D721Med (cell line): ENCODE data around the gene P2RY6.
"Not testable (repeated sequence)": the region's sequence is repeated elsewhere in the genome, so short reads cannot be mapped to it uniquely, and the experiment has no call there.

Source experiments
- DNase-seq: peaks from one replicate; pipeline ENCODE4 v3.0.0; 2011; ENCODE audit warnings: low spot score; ENCODE audit not compliant: insufficient read length
- FAIRE-seq: peaks from 2 replicates; lab custom pipeline; 2011; peaks lifted over from hg19 to GRCh38; lab: Jason Lieb, UNC
- TF ChIP-seq, protein P1 (sequence below): IDR thresholded peaks from 2 replicates; pipeline ENCODE4 v1.5.1; 2012; ENCODE audit warnings: mild to moderate bottlenecking, control low read depth; ENCODE audit not compliant: insufficient read depth; ENCODE audit errors: missing control alignments

Gene P2RY6

DNA sequence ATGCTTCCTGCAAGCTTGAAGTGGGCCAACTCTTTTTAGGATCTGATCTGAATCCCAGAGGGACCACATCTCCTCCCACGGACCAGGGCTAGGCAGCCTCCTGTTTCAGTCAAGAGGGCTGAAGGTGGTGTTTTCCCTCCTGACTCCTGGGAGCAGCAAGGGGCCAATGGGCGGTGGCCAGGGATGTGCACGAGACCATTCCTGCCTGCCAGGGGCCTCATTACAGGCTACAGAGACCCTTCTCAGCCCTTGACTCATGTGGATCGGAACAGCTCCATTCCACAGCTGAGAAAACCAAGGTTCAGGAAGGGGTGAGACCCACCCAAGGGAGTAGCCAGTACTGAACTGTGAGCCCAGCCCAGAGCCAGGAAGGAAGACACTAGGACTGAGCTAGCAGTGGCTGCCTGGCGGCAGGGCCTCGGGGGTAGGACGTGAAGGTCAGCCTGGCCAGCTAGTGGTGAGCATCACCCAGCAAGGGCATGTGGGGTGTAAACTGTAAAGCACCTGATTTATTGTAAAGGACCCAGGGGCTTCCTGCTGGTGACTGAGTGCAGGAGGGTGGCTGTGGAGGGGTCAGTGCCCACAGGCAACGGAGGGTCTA lies 3.4 kb upstream of the P2RY6 start:
- FAIRE-seq (no peak), DNase-seq (no peak)
- TF ChIP-seq, protein P1, sequence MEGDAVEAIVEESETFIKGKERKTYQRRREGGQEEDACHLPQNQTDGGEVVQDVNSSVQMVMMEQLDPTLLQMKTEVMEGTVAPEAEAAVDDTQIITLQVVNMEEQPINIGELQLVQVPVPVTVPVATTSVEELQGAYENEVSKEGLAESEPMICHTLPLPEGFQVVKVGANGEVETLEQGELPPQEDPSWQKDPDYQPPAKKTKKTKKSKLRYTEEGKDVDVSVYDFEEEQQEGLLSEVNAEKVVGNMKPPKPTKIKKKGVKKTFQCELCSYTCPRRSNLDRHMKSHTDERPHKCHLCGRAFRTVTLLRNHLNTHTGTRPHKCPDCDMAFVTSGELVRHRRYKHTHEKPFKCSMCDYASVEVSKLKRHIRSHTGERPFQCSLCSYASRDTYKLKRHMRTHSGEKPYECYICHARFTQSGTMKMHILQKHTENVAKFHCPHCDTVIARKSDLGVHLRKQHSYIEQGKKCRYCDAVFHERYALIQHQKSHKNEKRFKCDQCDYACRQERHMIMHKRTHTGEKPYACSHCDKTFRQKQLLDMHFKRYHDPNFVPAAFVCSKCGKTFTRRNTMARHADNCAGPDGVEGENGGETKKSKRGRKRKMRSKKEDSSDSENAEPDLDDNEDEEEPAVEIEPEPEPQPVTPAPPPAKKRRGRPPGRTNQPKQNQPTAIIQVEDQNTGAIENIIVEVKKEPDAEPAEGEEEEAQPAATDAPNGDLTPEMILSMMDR: no peak

DNA sequence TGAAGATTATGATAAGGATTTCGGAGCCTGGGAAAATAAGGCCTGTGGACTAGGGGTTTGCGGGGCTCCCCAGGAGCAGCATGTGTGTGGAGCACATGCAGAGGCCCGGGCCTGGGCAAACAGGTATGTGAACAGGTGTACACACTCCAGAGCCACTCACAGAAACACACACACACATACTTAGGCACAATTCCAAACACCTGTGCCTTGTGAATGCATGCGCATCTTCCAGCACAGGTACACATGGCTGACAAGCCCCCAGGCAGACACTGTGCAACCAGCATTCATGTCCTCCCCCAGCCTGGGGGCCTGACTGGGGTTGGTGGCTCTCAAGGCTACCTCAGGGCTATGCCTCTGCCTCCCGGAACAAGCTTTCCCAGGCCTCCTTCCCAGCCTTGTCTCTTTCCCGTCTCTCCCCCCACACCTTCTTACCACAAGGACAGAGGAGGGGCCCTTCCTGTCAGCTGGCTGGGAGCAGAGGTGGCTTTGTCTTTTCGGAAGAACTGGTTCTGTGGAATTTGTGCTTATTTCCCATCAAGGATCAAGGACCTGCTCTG lies 2.6 kb upstream of the P2RY6 start:
- FAIRE-seq (no peak), DNase-seq (no peak)
- TF ChIP-seq, protein P1: no peak

DNA sequence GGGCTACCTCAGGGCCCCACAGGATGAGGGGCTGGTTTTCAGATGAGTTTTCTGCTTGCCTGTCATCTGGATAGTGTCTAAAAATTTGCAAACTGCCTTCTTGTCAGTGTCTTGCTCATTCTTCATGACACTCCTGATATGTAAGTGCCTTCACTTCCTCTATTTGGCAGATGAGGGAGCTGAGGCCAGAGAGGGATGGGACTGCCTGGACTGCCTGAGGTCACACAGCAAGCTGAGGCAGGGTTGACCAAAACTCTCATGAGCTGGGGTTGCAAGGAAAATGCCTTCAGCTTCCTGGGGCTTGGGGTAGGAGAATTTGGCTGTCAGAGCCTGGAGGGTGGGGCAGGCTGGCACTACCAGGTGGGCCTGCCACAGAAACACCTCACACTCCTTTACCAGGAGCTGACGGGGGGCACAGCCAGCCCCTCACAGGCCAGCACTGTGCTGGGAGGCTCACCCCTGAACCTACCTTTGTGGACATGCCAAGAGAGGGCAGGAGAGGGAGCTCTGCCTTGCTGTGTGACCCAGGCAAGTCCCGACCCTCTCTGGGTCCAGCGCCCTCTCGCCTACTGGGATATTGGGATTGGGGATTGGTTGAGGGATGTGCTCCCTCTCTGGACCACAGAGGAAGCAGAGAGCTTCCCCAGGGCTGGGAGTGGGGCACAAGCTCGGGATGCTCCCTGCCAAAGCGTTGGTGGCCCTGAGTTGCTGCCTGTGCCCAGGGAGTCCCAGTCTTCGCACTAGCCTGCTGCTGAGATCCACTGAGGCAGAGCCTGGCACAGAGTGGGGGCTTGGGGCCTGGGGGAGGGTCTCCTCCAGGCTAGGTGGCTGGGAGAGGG lies 1.9 kb upstream of the P2RY6 start:
- TF ChIP-seq, protein P1: no peak
- FAIRE-seq: no peak
- no peak for DNase-seq

DNA sequence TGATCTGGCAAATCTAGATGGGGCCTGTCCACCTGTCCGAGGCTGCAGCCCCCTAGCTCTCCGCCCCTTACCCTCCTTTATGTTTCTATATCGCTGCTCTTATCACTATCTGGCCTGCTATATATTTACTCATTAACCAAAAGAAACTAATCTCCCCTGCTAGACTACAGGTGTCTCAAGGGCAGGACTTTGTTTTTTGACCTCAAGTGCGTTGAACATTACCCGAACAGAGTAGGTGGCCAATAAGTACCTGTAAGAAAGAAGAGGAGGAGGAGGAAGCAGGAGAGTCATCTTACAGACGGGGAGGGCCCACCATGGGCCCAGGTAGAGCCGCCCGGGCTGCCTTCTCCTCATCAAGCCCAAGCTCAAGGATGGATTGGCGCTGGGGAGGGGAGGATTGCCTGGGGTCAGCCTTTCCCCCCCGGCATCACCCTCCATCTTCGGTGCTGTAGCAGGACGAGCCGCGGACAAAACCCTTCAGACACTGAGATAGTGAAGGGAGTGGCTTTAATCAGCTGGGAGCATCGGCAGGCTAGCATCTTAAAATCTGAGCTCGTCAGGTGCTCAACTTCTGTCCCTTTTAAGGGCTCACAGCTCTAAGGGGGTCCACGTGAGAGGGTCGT lies 1.2 kb upstream of the P2RY6 start:
- FAIRE-seq (no peak), DNase-seq (no peak)
- TF ChIP-seq, protein P1: no peak

DNA sequence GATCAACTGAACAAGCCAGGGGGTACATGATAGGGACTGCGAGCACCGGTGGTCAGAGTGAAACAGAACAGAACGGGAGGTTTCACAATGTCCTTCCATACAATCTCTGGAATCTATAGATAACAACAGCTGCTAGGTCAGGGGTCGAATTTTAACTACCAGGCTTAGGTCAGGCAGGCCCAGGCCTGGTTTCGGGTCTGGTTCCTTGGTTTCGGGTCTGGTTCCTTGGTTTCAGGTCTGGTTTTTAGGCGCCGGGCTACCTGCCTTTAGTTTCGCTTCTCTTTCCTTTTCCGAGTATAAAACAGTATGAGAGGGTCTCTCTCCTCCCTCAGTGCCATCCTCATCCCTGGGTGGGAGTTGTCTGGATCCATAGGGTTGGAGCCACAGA lies 666 bp upstream of the P2RY6 start:
- FAIRE-seq, DNase-seq: not testable (repeated sequence)

DNA sequence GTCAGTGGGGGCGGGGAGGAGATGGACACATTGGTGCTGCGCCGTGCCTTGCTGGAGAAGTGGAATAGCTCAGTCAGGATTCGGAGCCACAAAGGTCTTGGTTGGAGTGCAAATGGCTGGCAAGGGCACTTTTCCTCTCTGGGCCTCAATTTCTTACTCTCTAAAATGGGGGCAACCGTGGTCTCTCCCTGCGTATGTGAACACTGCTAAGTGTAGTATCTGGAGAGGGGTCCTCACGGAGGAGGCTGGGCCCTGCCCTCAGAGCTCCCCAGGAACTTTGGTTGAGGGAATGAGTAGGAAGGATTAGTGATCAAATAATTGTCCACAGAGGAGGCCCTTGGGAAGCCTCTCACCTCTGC lies 521 bp downstream of the P2RY6 start:
- DNase-seq (no peak), FAIRE-seq (no peak)
- TF ChIP-seq, protein P1: no peak

DNA sequence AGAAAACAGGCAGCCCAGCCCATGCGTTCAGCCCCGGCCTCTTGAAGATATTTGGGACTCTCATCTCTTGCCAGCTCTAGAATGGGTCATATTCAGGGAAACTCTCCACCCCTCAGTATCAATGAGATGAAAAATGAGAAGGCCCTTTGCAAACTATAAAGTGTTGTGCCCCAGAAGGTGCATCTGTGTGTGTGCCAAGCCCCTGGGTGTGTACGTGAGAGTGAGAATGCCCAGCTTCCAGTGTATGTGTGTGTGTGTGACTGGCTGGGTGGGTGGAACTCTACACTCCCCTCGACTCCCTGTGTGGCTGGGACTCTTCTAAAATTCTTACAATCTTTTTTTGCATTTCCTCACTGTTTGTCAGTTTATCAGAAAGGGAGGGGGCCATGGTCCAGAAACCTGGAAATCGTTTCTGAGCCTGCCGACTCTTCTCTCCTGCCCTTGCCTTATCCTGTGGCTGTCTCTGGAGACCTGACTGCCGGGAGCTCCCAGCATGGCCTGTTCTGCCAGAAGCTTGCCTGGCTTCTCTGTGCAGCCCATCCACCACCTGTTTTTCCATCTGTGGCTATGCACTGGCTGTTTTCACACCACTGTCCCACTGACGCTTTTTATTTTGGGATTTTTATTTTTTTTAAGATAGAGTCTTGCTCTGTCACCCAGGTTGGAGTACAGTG lies 1.2 kb downstream of the P2RY6 start:
- no peak for FAIRE-seq
- no peak for DNase-seq
- TF ChIP-seq, protein P1: no peak

DNA sequence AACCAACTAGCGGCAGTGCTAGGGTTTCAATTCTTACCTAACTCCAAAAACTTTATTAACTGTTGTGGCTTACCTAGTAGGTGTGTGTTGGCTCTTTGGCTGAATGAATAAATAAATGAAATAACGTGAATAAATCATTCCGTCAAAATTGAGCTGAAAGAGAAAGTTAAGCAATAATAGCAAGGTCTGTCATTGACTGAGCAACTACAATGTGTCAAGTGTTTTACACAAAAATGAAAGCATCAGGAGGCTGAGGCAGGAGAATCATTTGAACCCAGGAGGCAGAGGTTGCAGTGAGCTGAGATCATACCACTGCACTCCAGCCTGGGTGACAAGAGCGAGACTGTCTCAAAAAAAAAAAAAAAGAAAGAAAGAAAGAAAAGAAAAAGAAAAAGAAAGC lies 2.1 kb downstream of the P2RY6 start:
- not testable (repeated sequence) for DNase-seq, FAIRE-seq
